H1 (cell line): ENCODE data around the gene CAMK1G.

Source experiments
- CREB1 ChIP-seq: IDR thresholded peaks from 2 replicates; pipeline ENCODE4 v1.6.1; 2012; ENCODE audit warnings: inconsistent platforms
- CTCF ChIP-seq, 3 experiments: IDR thresholded peaks; 1 replicate in 2 of 3; 2 replicates in 1 of 3; pipeline versions ENCODE4 v1.5.1 to v1.6.1; 2011; ENCODE audit warnings: low read length in 3 of 3, mild to moderate bottlenecking in 3 of 3, inconsistent platforms in 2 of 3, low read depth in 1 of 3, moderate library complexity in 1 of 3; ENCODE audit not compliant: insufficient read depth in 1 of 3; ENCODE audit errors: control extremely low read depth in 1 of 3
- EP300 ChIP-seq, 2 experiments: IDR thresholded peaks; 1 replicate in 1 of 2; 2 replicates in 1 of 2; pipeline ENCODE4 v1.6.1; 2011 to 2012; ENCODE audit warnings: low read depth in 2 of 2, low read length in 2 of 2, mild to moderate bottlenecking in 2 of 2, borderline replicate concordance in 1 of 2, inconsistent platforms in 1 of 2, moderate library complexity in 1 of 2
- NRF1 ChIP-seq: IDR thresholded peaks from 2 replicates; pipeline ENCODE4 v1.6.1; 2011; ENCODE audit warnings: mild to moderate bottlenecking, low read depth, low read length, improper control_type of control experiment
- POLR2A ChIP-seq, 2 experiments: IDR thresholded peaks; 1 replicate in 1 of 2; 2 replicates in 1 of 2; pipeline ENCODE4 v1.6.1; 2011; ENCODE audit warnings: low read depth in 2 of 2, low read length in 2 of 2, mild to moderate bottlenecking in 2 of 2; ENCODE audit errors: control extremely low read depth in 1 of 2
- POLR2AphosphoS5 ChIP-seq: IDR thresholded peaks from 2 replicates; pipeline ENCODE4 v1.6.1; 2011; ENCODE audit warnings: low read depth, low read length
- RAD21 ChIP-seq, 2 experiments: IDR thresholded peaks in 1 of 2; conservative IDR thresholded peaks in 1 of 2; 2 replicates each; pipeline ENCODE4 v1.6.1; 2011; ENCODE audit warnings: low read depth in 2 of 2, low read length in 2 of 2, improper control_type of control experiment in 1 of 2, inconsistent platforms in 1 of 2, mild to moderate bottlenecking in 1 of 2, moderate library complexity in 1 of 2
- RXRA ChIP-seq: IDR thresholded peaks from 2 replicates; pipeline ENCODE4 v1.6.1; 2011; ENCODE audit warnings: low read depth, mild to moderate bottlenecking, low read length, moderate library complexity; ENCODE audit not compliant: insufficient read depth
- TBP ChIP-seq: IDR thresholded peaks from 2 replicates; pipeline ENCODE4 v1.6.1; 2011; ENCODE audit warnings: low read depth, low read length, improper control_type of control experiment
- TCF12 ChIP-seq: IDR thresholded peaks from 2 replicates; pipeline ENCODE4 v1.6.1; 2011; ENCODE audit warnings: low read depth, mild to moderate bottlenecking, low read length

- TF ChIP-seq CTCF (IDR thresholded peaks at IDR 0.05; ENCODE audit: control extremely low read depth in 1 of 3, insufficient read depth in 1 of 3, low read depth in 1 of 3, low read length in 3 of 3) (no peak), CREB1 (no peak), RAD21 (IDR thresholded peaks at IDR 0.05 in 1 of 2, conservative IDR thresholded peaks at IDR 0.05 in 1 of 2; ENCODE audit: low read depth in 2 of 2, low read length in 2 of 2) (no peak), POLR2A (IDR thresholded peaks at IDR 0.05; ENCODE audit: control extremely low read depth in 1 of 2, low read depth in 2 of 2, low read length in 2 of 2) (no peak), TCF12 (no peak), RXRA (no peak), NRF1 (no peak), EP300 (IDR thresholded peaks at IDR 0.05; ENCODE audit: borderline replicate concordance in 1 of 2, low read depth in 2 of 2, low read length in 2 of 2) (no peak), TBP (no peak), POLR2AphosphoS5 (no peak)
Observed at GRCh38 chr1:209618756-209619420, 35.4 kb downstream of the CAMK1G start.
